ENCODE data around the gene DDX4.
"Not testable (repeated sequence)": the region's sequence is repeated elsewhere in the genome, so short reads cannot be mapped to it uniquely, and the experiment has no call there.

Gene DDX4

DNA sequence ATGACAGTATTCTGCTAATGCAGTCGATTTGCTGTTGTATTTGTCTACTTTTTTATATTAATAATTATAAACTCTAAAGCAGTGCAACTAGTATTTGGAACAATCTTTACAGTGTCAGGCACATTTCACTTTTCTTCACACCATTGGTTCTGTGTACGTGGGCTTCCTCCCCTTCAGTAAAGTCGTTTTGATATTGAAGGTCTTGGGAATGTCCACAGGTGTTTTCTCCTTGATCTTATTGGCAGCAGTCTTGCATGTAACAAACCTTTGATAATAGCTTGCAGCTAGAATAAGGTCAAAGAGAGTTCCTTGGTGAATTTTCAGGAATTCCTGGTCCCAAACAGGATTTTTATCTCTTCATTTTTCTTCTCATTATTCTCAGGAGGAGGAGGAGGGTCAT is 12.2 kb downstream of the DDX4 start:
- TF ChIP-seq, protein P1, sequence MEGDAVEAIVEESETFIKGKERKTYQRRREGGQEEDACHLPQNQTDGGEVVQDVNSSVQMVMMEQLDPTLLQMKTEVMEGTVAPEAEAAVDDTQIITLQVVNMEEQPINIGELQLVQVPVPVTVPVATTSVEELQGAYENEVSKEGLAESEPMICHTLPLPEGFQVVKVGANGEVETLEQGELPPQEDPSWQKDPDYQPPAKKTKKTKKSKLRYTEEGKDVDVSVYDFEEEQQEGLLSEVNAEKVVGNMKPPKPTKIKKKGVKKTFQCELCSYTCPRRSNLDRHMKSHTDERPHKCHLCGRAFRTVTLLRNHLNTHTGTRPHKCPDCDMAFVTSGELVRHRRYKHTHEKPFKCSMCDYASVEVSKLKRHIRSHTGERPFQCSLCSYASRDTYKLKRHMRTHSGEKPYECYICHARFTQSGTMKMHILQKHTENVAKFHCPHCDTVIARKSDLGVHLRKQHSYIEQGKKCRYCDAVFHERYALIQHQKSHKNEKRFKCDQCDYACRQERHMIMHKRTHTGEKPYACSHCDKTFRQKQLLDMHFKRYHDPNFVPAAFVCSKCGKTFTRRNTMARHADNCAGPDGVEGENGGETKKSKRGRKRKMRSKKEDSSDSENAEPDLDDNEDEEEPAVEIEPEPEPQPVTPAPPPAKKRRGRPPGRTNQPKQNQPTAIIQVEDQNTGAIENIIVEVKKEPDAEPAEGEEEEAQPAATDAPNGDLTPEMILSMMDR (IDR thresholded peaks at IDR 0.05; ENCODE audit: extremely low read depth, missing control alignments) = no peak
- no peak for DNase-seq (ENCODE audit: low spot score)

- DNase-seq (ENCODE audit: low spot score) = no peak
- TF ChIP-seq, protein P1 (IDR thresholded peaks at IDR 0.05; ENCODE audit: extremely low read depth, missing control alignments) = no peak
Measured at GRCh38 chr5:55750499-55750898, 12.6 kb downstream of the DDX4 start.

DNA sequence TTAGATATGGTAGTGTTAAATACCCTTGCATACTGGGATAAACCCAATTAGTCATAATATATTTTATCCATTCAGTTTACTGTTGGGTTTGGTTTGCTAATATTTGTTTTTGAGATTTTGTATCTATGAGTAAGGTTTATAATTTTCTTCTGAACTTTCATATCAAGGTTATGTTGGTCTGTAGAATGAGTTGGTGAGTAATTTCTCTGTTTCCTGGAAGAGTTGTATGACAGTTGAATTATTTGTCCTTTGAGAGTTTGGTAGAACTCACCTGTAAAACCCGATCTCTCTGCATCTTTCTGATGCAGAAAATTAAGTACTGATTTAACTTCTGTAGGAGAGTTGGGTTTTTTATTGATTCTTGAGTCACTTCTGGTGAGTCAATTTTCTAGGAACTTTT is 20.4 kb downstream of the DDX4 start:
- no peak for DNase-seq (ENCODE audit: low spot score)
- TF ChIP-seq, protein P1 (IDR thresholded peaks at IDR 0.05; ENCODE audit: extremely low read depth, missing control alignments) = no peak

DNA sequence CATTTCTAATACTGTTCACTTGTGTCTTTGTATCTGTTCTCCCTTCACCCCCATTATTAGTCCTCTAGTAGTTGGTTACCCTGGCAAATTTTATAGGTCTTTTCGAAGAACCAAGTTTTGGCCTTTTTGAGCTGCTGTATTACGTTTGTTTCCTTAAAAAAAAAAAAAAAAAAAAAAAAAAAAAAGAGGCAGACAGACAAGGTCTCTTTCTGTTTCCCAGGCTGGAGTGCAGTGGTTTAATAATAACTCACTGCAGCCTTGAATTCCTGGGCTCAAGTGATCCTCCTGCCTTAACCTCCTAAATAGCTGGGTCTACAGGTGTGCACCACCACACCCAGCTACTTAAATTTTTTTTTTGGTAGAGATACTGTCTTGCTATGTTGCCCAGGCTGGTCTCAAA is 20.9 kb downstream of the DDX4 start:
- no peak for DNase-seq (ENCODE audit: low spot score)
- TF ChIP-seq, protein P1 (IDR thresholded peaks at IDR 0.05; ENCODE audit: extremely low read depth, missing control alignments) = no peak

GRCh38 chr5:55761721-55762120 is 23.9 kb downstream of the DDX4 start:
- not testable (repeated sequence) for DNase-seq (ENCODE audit: low spot score)

- DNase-seq (ENCODE audit: low spot score) = no peak
- TF ChIP-seq, protein P1 (IDR thresholded peaks at IDR 0.05; ENCODE audit: extremely low read depth, missing control alignments) = no peak
Measured at GRCh38 chr5:55763746-55764420, 26.0 kb downstream of the DDX4 start.

- TF ChIP-seq, protein P1 (IDR thresholded peaks at IDR 0.05; ENCODE audit: extremely low read depth, missing control alignments) = no peak
- DNase-seq (ENCODE audit: low spot score) = no peak
Measured at GRCh38 chr5:55768279-55768678, 30.4 kb downstream of the DDX4 start.

- DNase-seq (ENCODE audit: low spot score) = peak; percentile 23
- TF ChIP-seq, protein P1 (IDR thresholded peaks at IDR 0.05; ENCODE audit: extremely low read depth, missing control alignments) = no peak
Measured at GRCh38 chr5:55771175-55771655, 33.4 kb downstream of the DDX4 start.
